Activated CD4-positive, CD25-positive, alpha-beta regulatory T cell (primary cell): ENCODE measurements around the gene TENT4A.

Experiments
- DNase-seq, 4 experiments: peaks; one replicate each; lab custom pipeline; 2025; lab: John Stamatoyannopoulos, UW

Gene TENT4A

GRCh38 chr5:6718161-6718681 is 5.0 kb downstream of the TENT4A start:
- no peak for DNase-seq

GRCh38 chr5:6718718-6719117 is 5.5 kb downstream of the TENT4A start:
- no peak for DNase-seq

- no peak for DNase-seq
Measured at GRCh38 chr5:6719417-6719816, 6.2 kb downstream of the TENT4A start.

- no peak for DNase-seq
Measured at GRCh38 chr5:6719896-6720560, 6.8 kb downstream of the TENT4A start.

- no peak for DNase-seq
Measured at GRCh38 chr5:6720561-6720921, 7.3 kb downstream of the TENT4A start.

- DNase-seq, result no peak
Measured at GRCh38 chr5:6721442-6721841, 8.2 kb downstream of the TENT4A start.

- no peak for DNase-seq
Measured at GRCh38 chr5:6722015-6722414, 8.8 kb downstream of the TENT4A start.

GRCh38 chr5:6723122-6723815 is 10.0 kb downstream of the TENT4A start:
- DNase-seq, result no peak

GRCh38 chr5:6723816-6724300 is 10.6 kb downstream of the TENT4A start:
- no peak for DNase-seq

GRCh38 chr5:6724321-6724929 is 11.2 kb downstream of the TENT4A start:
- DNase-seq, result no peak

GRCh38 chr5:6725421-6725820 is 12.2 kb downstream of the TENT4A start:
- no peak for DNase-seq

- DNase-seq, result no peak
Measured at GRCh38 chr5:6726006-6726405, 12.8 kb downstream of the TENT4A start.

- DNase-seq, result no peak
Measured at GRCh38 chr5:6727231-6727630, 14.0 kb downstream of the TENT4A start.

- no peak for DNase-seq
Measured at GRCh38 chr5:6728011-6728794, 15.0 kb downstream of the TENT4A start.

GRCh38 chr5:6728795-6729183 is 15.6 kb downstream of the TENT4A start:
- no peak for DNase-seq

- peak in 1 of 4 experiments; percentile 6 for DNase-seq
Measured at GRCh38 chr5:6729386-6730310, 16.4 kb downstream of the TENT4A start.

- DNase-seq, result no peak
Measured at GRCh38 chr5:6730407-6730806, 17.2 kb downstream of the TENT4A start.

GRCh38 chr5:6730807-6731206 is 17.6 kb downstream of the TENT4A start:
- no peak for DNase-seq

- DNase-seq, result no peak
Measured at GRCh38 chr5:6731465-6732237, 18.4 kb downstream of the TENT4A start.
